Measurements from ENCODE around the gene CCL16. TPM values are rescaled to one million over a fixed set of nuclear protein-coding genes. Genes with fewer than 3 reads are reported as not detected.

The CCL16 gene
- total RNA-seq, 2 donors from 2014 or later, result not detected

GRCh38 chr17:35968520-35969054, 12.7 kb downstream of the CCL16 start:
- Histone ChIP-seq H3K27ac (ENCODE audit: low read depth, low read length) (no peak overlapping the region), H3K4me3 (ENCODE audit: low read length) (no peak overlapping the region), H3K4me1 (ENCODE audit: control insufficient read depth, insufficient read depth, low read length) (peaks cover 4% of the 10 kb centered on the region), H3K36me3 (ENCODE audit: control insufficient read depth, insufficient read depth, low read length) (no peaks in the 10 kb centered on the region), H3K27me3 (ENCODE audit: control insufficient read depth, insufficient read depth, low read length, poor library complexity, severe bottlenecking) (no peaks in the 10 kb centered on the region), H3K9me3 (ENCODE audit: control insufficient read depth, low read length) (no peaks in the 10 kb centered on the region), H3K9ac (ENCODE audit: extremely low read depth, low read length, poor library complexity, severe bottlenecking) (no peak overlapping the region)
- Mint-ChIP-seq H3K4me1 (peaks cover 17% of the 10 kb centered on the region), H3K4me3 (no peak overlapping the region), H3K27me3 (ENCODE audit: insufficient read depth) (no peaks in the 10 kb centered on the region), H3K9me3 (no peaks in the 10 kb centered on the region), H3K36me3 (ENCODE audit: low read depth) (no peaks in the 10 kb centered on the region), H3K27ac (no peak overlapping the region)
- WGBS, 2 experiments (ENCODE audit: insufficient coverage in 1 of 2, insufficient read length in 1 of 2), result 84 to 90% methylated on average over 8 to 9 of the region's 10 CpGs
- no peak for DNase-seq
- no peak for TF ChIP-seq CTCF (conservative IDR thresholded peaks at IDR 0.05)

GRCh38 chr17:35965272-35965671, 16.0 kb downstream of the CCL16 start:
- Mint-ChIP-seq H3K9me3 (no peaks in the 10 kb centered on the region), H3K4me1 (peaks cover 8% of the 10 kb centered on the region), H3K27ac (no peak overlapping the region), H3K4me3 (no peak overlapping the region), H3K27me3 (ENCODE audit: insufficient read depth) (no peaks in the 10 kb centered on the region), H3K36me3 (ENCODE audit: low read depth) (no peaks in the 10 kb centered on the region)
- TF ChIP-seq CTCF (conservative IDR thresholded peaks at IDR 0.05), result no peak
- no peak for DNase-seq
- Histone ChIP-seq H3K4me3 (ENCODE audit: low read length) (no peak overlapping the region), H3K27me3 (ENCODE audit: control insufficient read depth, insufficient read depth, low read length, poor library complexity, severe bottlenecking) (no peaks in the 10 kb centered on the region), H3K9me3 (ENCODE audit: control insufficient read depth, low read length) (no peaks in the 10 kb centered on the region), H3K9ac (ENCODE audit: extremely low read depth, low read length, poor library complexity, severe bottlenecking) (no peak overlapping the region), H3K4me1 (ENCODE audit: control insufficient read depth, insufficient read depth, low read length) (peaks cover 4% of the 10 kb centered on the region), H3K36me3 (ENCODE audit: control insufficient read depth, insufficient read depth, low read length) (no peaks in the 10 kb centered on the region), H3K27ac (ENCODE audit: low read depth, low read length) (no peak overlapping the region)
- 92 to 94% methylated on average over 7 of the region's 7 CpGs for WGBS, 2 experiments (ENCODE audit: insufficient coverage in 1 of 2, insufficient read length in 1 of 2)

- Mint-ChIP-seq H3K27ac (no peak overlapping the region), H3K27me3 (ENCODE audit: insufficient read depth) (no peaks in the 10 kb centered on the region), H3K36me3 (ENCODE audit: low read depth) (no peaks in the 10 kb centered on the region), H3K4me1 (no peaks in the 10 kb centered on the region), H3K9me3 (no peaks in the 10 kb centered on the region), H3K4me3 (no peak overlapping the region)
- H3K27me3 ChIP-seq (ENCODE audit: control insufficient read depth, insufficient read depth, low read length, poor library complexity, severe bottlenecking), result no peaks in the 10 kb centered on the region
- H3K4me1 ChIP-seq (ENCODE audit: control insufficient read depth, insufficient read depth, low read length), result no peaks in the 10 kb centered on the region
- H3K9me3 ChIP-seq (ENCODE audit: control insufficient read depth, low read length), result no peaks in the 10 kb centered on the region
- WGBS, 2 experiments (ENCODE audit: insufficient coverage in 1 of 2, insufficient read length in 1 of 2), result 97 to 100% methylated on average over 2 to 6 of the region's 6 CpGs
- TF ChIP-seq CTCF (conservative IDR thresholded peaks at IDR 0.05), result no peak
- H3K36me3 ChIP-seq (ENCODE audit: control insufficient read depth, insufficient read depth, low read length), result no peaks in the 10 kb centered on the region
- no peak overlapping the region for H3K4me3 ChIP-seq (ENCODE audit: low read length)
- H3K27ac ChIP-seq (ENCODE audit: low read depth, low read length), result no peak overlapping the region
- no peak overlapping the region for H3K9ac ChIP-seq (ENCODE audit: extremely low read depth, low read length, poor library complexity, severe bottlenecking)
- DNase-seq, result no peak
These were observed 17.6 kb downstream of the CCL16 start for GRCh38 chr17:35963663-35964062.
